ENCODE data around the gene ATP11C.

DNA sequence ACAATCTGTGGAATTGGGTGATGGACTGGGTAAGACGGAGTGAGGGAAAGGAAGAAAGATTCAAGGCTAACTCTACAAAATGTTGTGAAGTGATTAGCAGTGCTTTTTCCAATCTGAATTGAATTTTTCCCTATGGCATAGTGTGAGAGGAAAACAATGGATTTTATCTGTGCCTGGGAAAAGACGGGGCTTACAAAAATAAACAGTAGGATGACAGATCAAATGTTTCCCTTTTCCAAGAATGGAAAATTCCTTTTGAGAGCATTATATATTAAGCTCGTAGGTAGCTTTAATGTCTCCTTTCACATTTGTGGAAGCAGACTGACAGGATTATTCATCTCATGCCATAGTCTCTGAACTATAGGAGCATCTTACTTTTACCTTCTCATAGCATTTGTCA, 27.8 kb downstream of the ATP11C start:
- TF ChIP-seq POLR2A (IDR thresholded peaks at IDR 0.05), result no peak
- TF ChIP-seq, protein P1, sequence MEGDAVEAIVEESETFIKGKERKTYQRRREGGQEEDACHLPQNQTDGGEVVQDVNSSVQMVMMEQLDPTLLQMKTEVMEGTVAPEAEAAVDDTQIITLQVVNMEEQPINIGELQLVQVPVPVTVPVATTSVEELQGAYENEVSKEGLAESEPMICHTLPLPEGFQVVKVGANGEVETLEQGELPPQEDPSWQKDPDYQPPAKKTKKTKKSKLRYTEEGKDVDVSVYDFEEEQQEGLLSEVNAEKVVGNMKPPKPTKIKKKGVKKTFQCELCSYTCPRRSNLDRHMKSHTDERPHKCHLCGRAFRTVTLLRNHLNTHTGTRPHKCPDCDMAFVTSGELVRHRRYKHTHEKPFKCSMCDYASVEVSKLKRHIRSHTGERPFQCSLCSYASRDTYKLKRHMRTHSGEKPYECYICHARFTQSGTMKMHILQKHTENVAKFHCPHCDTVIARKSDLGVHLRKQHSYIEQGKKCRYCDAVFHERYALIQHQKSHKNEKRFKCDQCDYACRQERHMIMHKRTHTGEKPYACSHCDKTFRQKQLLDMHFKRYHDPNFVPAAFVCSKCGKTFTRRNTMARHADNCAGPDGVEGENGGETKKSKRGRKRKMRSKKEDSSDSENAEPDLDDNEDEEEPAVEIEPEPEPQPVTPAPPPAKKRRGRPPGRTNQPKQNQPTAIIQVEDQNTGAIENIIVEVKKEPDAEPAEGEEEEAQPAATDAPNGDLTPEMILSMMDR (IDR thresholded peaks at IDR 0.05 in 4 of 5, conservative IDR thresholded peaks at IDR 0.05 in 1 of 5), result no peak
